GM23248 (cell line): Measurements from ENCODE around the gene RWDD3.

Experiments used
- EZH2 ChIP-seq: fragments of 200-600 bp; sonication (generic); IDR thresholded peaks from 2 replicates; pipeline ENCODE4 v1.6.1; 2018; ENCODE audit warnings: antibody characterized with exemption, mild to moderate bottlenecking; ENCODE audit not compliant: insufficient read depth, poor library complexity, severe bottlenecking
- EZH2phosphoT487 ChIP-seq: fragments of 200-600 bp; sonication (generic); IDR thresholded peaks from 2 replicates; pipeline ENCODE4 v1.6.1; 2018; ENCODE audit warnings: antibody characterized with exemption, moderate library complexity, mild to moderate bottlenecking, low read depth; ENCODE audit not compliant: insufficient read depth

- TF ChIP-seq EZH2phosphoT487: no peak
- TF ChIP-seq EZH2: no peak
Observed at GRCh38 chr1:95216292-95216990, 17.6 kb upstream of the RWDD3 start.
